Endometrial microvascular endothelial cells (primary cell): ENCODE results near the gene RCOR1. TPM values are rescaled to one million over a fixed set of nuclear protein-coding genes. Genes with fewer than 3 reads are reported as not detected.

Source experiments
- in situ Hi-C: cut with HindIII; loops from 2 replicates; pipeline ENCODE4 v1.10.0; 2017; ENCODE audit warnings: low sequenced_read_pairs, low pct_unique_long_range_greater_than_20kb; ENCODE audit errors: inconsistent ontology term
- total RNA-seq: library from RNA; depleted of rRNA; stranded (reverse); fragments of >200 nt; gene quantifications from one replicate; pipeline ENCODE4 v1.2.3, GENCODE V29; 2015; ENCODE audit errors: inconsistent ontology term

Gene RCOR1
- total RNA-seq, 1 donor from 2014 or later: 16.4 TPM

- in situ Hi-C loops: no loop called here
These were observed 184.6 kb downstream of the RCOR1 start, which contains the start of gene TRAF3 for GRCh38 chr14:102776761-102777710. Gene TRAF3, plus strand, starts transcription at chr14:102777449. Its CDS starts 92,753 bp downstream, at chr14:102870202.

GRCh38 chr14:102777711-102778337, 185.4 kb downstream of the RCOR1 start:
- in situ Hi-C loops: no loop called here

GRCh38 chr14:102778338-102779083, 186.1 kb downstream of the RCOR1 start:
- in situ Hi-C loops: no loop called here

GRCh38 chr14:102779084-102779462, 186.6 kb downstream of the RCOR1 start:
- in situ Hi-C loops: no loop called here

GRCh38 chr14:102779574-102780315, 187.3 kb downstream of the RCOR1 start:
- in situ Hi-C loops: no loop called here

Other genes with a start within 250 kb of the RCOR1 start
- 48.0 TPM for gene CINP, start 229.8 kb upstream of the RCOR1 start, total RNA-seq
- 8.9 TPM for gene TECPR2, start 229.7 kb upstream of the RCOR1 start, total RNA-seq
- gene ANKRD9, start 82.9 kb upstream of the RCOR1 start, total RNA-seq: 16.4 TPM
- 24.2 TPM for gene TRAF3, start 184.8 kb downstream of the RCOR1 start, total RNA-seq